Stimulated activated CD4-positive, alpha-beta T cell treated with anti-CD3 and anti-CD28 coated beads, Interleukin-12 subunit alpha, Interleukin-12 subunit beta, amount 100 ng/mL, for 48 hours (primary cell): ENCODE results near the gene TRAPPC5.
A peak's percentile ranks its signal among the peaks of the same experiment; 100 is the strongest.

Source experiments
- DNase-seq, 3 donors: peaks; one replicate each; pipeline ENCODE4 v3.0.0-alpha.2; 2020; ENCODE audit warnings: low read depth in 2 of 3, low spot score in 1 of 3

The TRAPPC5 gene

DNA sequence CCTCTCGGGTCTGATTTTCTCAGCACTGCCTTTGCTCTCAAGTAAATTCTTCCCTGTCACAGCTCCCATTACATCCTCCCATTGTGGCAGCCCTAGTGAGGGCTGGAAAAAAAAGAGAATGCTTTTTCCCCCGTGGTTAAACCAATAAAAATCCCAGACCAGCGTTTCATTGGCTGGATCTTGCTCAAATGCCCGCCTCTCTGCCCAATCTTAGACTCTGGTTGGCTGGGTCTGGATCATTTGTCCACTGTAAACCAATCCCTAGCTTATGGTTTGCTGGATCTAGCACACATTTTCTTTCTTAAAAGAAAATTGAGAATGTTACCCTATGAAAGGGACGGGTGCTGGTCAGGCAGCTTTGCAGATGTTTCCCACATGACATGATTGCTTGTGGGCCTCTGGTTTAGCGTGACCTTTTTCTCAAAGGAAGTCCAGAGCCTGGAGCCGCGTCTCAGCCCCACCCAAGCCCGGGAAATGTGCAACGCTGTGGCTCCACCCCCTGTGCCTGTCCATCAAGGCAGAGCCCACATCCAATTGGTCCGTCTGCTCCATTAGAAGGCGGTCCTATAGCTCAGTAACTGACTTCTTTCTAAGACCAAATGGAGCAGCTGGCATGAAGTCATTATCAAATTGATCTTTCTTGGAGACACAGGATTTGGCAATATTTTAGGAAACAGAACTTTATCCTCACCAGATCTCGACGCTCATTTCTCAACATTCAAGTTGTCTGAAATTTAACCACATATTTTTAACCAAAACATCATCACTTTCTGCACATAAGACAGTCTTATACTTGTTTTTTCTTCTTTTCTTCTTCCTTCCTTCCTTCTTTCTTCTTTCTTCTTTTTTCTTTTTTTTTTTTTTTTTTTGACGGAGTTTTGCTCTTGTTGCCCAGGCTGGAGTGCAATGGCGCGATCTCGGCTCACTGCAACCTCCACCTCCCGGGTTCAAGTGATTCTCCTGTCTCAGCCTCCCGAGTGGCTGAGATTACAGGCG is 6.3 kb upstream of the TRAPPC5 start:
- DNase-seq: no peak

DNA sequence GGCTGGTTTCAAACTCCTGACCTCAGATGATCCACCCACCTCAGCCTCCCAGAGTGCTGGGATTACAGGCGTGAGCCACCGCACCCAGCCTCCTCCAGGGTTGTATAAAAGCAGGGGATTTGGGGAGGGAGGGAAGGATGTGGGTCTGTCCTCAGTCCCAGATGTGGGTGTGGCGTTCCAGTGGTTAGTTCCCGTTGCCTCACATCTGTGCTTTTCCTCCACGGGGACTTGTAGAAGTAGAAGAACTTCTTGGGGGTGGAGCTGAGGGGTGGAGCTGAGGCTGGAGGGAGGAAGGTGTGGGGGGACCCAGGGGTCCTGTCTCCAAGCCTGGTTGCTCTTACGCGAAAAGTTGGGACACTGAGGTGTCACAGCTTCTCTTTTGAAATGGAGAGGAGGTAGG is 4.3 kb upstream of the TRAPPC5 start:
- DNase-seq: no peak

- DNase-seq: no peak
Observed at GRCh38 chr19:7676854-7677253, 3.8 kb upstream of the TRAPPC5 start, which contains the start of gene MCEMP1. Gene MCEMP1 (plus strand): TSS chr19:7677090. CDS start chr19:7677121, 31 bp downstream.

- DNase-seq: no peak
Observed at GRCh38 chr19:7677669-7678311, 2.8 kb upstream of the TRAPPC5 start.

DNA sequence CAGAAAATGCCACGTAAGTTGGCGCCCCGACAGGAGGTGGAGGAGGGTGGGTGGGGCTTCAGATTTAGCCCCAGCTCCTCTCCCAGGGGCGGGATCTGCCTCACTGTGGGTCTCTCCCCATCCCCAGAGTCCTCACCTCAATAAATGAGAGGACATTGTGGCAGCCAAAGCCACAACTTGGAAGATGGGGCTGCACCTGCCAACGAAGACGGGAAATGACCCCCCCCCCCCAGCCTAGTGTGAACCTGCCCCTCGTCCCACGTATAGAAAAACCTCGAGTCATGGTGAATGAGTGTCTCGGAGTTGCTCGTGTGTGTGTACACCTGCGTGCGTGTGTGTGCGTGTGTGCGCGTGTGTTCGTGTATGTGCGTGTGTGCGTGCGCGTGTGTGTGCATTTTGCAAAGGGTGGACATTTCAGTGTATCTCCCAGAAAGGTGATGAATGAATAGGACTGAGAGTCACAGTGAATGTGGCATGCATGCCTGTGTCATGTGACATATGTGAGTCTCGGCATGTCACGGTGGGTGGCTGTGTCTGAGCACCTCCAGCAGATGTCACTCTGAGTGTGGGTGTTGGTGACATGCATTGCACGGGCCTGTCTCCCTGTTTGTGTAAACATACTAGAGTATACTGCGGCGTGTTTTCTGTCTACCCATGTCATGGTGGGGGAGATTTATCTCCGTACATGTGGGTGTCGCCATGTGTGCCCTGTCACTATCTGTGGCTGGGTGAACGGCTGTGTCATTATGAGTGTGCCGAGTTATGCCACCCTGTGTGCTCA is 1.5 kb upstream of the TRAPPC5 start:
- DNase-seq: peak; percentile 41 to 55 (median 49)

- no peak for DNase-seq
Observed at GRCh38 chr19:7679771-7680605, 645 bp upstream of the TRAPPC5 start.

DNA sequence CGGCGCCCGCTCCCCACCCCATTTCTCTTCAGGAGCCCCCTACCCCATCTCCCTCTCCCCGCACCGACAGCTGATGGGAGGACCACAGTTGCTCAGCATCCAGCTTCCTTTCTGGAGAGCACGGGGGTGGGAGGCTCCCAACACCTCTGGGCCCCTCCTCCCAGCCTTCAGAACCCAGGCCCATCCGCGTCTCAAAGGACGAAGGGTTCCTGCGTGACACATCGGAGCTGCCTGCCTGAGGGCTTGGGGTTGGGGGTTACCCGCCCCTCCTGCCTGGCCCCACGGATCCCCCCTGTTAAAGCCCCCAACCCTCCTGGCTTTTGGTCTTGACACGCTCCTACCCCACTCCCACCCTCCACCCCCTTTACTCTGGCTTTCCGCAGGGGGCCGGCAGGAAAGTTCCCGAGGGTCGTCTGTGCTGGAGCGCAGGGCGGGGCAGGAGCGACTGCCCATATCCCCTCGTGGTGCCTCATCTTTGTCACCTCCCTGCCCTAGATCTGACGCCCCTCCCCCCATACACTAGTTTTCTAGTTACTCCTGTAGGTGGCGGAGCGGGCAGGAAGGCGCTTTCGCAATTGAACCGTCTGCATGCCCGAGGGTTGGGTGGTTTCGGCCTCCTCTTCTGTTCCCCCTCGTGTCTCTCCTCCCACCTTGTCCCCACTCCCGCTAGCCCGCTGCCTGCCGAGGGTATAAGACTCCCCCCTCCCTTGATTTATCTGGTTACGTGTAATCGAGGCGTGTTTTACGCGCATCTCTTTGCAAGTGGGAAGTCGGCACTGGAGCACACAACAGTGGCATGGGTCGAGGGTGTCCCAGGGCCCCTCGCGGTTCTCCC is 924 bp downstream of the TRAPPC5 start:
- peak; percentile 79 to 95 (median 83) for DNase-seq

DNA sequence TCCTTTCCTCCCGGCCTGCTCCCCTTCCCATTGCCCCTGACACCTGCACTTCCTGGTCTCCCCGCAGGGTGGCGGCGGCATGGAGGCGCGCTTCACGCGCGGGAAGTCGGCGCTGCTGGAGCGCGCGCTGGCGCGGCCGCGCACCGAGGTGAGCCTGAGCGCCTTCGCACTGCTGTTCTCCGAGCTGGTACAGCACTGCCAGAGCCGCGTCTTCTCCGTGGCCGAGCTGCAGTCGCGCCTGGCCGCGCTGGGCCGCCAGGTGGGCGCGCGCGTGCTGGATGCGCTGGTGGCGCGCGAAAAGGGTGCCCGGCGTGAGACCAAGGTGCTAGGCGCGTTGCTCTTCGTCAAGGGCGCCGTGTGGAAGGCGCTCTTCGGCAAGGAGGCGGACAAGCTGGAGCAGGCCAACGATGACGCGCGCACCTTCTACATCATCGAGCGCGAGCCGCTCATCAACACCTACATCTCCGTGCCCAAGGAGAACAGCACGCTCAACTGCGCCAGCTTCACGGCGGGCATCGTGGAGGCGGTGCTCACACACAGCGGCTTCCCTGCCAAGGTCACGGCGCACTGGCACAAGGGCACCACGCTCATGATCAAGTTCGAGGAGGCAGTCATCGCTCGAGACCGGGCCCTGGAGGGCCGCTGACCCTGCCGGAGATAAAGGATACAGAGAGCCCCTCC is 1.7 kb downstream of the TRAPPC5 start:
- no peak for DNase-seq

GRCh38 chr19:7685546-7686445 is 5.2 kb downstream of the TRAPPC5 start:
- no peak for DNase-seq

GRCh38 chr19:7687177-7687576 is 6.5 kb downstream of the TRAPPC5 start:
- DNase-seq: no peak

DNA sequence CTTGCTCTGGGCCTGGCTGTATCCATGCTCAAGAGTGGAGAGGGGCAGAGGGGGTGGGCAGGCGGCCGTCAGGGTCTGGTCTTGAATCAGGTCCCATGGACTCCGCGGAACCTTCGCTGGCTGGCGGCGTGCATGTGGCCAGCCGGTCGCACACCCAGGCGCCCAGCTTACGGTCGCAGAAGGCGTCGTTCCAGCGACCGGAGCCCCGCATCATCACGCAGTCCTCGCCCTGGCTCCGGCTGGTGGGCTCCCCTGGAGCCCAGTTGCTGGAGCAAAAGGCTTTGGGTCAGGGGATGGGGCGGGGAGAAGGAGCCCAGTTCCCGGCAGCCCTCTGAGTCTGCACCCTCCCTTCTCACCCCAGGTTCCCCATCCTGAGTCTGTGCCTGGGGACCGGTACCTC is 8.5 kb downstream of the TRAPPC5 start:
- DNase-seq: no peak

GRCh38 chr19:7690779-7691258 is 10.2 kb downstream of the TRAPPC5 start:
- no peak for DNase-seq

DNA sequence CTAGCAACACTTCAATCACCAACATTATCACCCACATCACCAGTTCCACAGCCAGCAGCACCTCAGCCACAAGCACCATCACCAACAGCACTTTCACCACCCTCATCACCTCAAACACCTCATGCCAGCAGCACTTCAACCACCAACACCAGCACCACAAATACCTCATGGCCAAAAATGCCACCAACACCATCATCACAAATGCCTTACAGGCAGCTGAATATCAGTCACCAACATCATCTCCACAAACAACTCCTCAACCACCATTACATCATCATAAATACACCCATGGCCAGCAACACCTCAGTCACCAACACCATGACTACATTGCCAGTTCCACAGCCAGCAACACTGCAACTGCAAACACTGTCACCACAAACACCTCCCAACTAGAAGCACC is 10.9 kb downstream of the TRAPPC5 start:
- no peak for DNase-seq

GRCh38 chr19:7692417-7693088 is 11.9 kb downstream of the TRAPPC5 start:
- no peak for DNase-seq

DNA sequence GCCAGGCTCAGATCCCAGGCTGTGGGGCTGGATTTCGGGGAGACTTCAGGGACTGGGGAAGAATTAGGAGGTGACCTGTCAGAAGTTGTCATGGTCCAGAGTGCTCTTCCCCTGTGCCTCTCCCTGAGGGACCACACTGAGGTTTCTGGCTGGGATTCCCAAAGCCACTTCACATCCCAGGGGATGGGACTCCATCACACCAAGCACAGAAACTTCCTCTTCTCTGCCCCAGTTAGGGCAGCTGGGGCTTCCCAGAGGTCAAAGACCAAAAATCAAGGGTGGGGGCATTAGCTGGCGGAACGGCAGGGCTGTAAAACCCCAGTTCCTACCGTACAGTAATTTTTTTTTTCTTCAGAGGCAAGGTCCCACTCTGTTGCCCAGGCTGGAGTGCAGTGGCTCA is 13.9 kb downstream of the TRAPPC5 start:
- no peak for DNase-seq

DNA sequence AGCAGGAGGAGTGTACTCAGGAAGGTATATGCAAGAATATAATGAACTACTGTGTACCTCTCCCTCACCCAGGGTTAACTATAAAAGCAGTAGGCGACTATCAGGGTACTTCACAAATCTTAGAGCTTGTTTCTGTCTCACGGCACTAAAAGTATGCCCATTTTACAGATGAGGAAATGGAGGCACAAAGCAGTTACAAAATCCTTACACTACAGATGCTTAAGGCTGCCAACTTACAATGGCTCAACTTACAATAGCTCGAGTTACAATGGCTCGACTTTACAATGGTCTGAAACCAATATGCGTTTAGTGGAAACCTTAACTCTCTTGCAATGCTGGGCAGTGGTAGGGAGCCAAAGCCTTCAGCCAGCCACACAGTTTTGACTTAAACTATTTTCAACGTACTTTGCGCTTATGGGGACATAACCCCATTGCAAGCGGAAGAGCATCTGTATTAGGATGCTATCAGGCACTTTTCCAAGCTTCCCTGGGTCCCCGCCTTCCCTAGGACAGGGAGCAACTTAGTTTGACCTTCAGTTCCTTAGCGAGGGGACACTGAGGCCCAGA is 17.2 kb downstream of the TRAPPC5 start:
- no peak for DNase-seq

GRCh38 chr19:7698583-7698982 is 17.9 kb downstream of the TRAPPC5 start:
- no peak for DNase-seq
